ENCODE results near the gene ANKS4B.

DNA sequence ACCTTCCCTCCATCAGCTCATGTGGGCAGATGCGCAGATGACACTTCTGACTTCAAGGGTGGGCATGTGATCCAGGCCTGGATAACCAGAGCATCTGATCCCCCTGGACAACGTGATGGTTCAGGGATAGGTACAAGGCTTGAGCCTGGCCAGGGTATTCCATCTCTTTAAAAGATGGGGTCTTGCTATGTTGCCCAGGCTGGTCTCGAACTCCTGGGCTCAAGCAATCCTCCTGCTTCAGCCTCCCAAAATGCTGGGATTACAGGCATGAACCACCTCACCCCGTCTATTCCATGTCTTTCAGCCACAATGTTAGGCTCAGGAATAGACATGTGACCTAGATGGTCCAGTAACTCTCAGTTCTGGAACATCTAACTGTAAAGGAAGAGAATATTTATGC lies 23.8 kb downstream of the ANKS4B start:
- TF ChIP-seq POLR2A (IDR thresholded peaks at IDR 0.05; ENCODE audit: low read length) (no peak), GATA1 (IDR thresholded peaks at IDR 0.05; ENCODE audit: low read depth, low read length) (no peak)
